Measurements from ENCODE around the gene MRPL38.

DNA sequence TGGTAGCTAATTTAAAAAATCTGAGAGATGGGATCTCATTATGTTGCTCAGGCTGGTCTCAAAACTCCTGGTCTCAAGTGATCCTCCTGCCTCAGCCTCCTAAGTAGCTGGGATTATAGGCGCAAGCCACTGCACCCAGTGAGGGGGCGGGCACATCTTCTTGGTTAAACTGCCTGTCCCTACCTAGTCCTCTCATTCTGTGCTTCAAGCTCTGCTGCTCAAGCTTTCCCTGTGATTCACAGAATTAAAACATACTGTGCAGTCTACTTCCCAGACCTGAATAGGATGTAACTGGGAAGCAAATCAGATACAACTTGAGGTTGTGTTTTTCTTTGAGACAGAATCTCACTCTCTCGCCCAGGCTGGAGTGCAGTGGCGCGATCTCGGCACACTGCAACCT lies 2.3 kb downstream of the MRPL38 start:
- TF ChIP-seq, protein P1, sequence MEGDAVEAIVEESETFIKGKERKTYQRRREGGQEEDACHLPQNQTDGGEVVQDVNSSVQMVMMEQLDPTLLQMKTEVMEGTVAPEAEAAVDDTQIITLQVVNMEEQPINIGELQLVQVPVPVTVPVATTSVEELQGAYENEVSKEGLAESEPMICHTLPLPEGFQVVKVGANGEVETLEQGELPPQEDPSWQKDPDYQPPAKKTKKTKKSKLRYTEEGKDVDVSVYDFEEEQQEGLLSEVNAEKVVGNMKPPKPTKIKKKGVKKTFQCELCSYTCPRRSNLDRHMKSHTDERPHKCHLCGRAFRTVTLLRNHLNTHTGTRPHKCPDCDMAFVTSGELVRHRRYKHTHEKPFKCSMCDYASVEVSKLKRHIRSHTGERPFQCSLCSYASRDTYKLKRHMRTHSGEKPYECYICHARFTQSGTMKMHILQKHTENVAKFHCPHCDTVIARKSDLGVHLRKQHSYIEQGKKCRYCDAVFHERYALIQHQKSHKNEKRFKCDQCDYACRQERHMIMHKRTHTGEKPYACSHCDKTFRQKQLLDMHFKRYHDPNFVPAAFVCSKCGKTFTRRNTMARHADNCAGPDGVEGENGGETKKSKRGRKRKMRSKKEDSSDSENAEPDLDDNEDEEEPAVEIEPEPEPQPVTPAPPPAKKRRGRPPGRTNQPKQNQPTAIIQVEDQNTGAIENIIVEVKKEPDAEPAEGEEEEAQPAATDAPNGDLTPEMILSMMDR (IDR thresholded peaks at IDR 0.05), result no peak
- no peak for TF ChIP-seq EZH2 (IDR thresholded peaks at IDR 0.05; ENCODE audit: borderline replicate concordance, insufficient read depth, low read depth, low read length, poor library complexity, severe bottlenecking)
